A549 (cell line): ENCODE data around the gene CEP192. TPM values are rescaled to one million over a fixed set of nuclear protein-coding genes. Genes with fewer than 3 reads are reported as not detected.

ENCODE experiments used
- ATAC-seq, 2 experiments: fragments of 200-7000 bp in 1 of 2; fragments of >200 bp in 1 of 2; cut with Nextera tagmentation in 1 of 2; cut with Tn5 transposase in 1 of 2; 3 replicates each; pipeline versions ENCODE4 v1.8.0 to v1.9.1; 2018 to 2020; ENCODE audit warnings: mild to moderate bottlenecking in 1 of 2, moderate library complexity in 1 of 2
- CTCF ChIA-PET: fragments of 300-600 bp; sonication (Branson Sonifier 250); formaldehyde crosslinking; extraction: SDS; loops from one replicate; lab custom pipeline; 2021; ENCODE audit warnings: antibody characterized with exemption, inconsistent platforms; lab: Yijun Ruan, JAX
- POLR2A ChIA-PET: fragments of 350-600 bp; formaldehyde crosslinking; extraction: SDS; loops from one replicate; lab custom pipeline; 2021; ENCODE audit warnings: antibody characterized with exemption, inconsistent platforms; lab: Yijun Ruan, JAX
- DNase-seq, 2 experiments: peaks; one replicate each; pipeline versions ENCODE4 v3.0.0 to v3.0.0-alpha.2; 2011 to 2016; ENCODE audit warnings: low read depth in 1 of 2, low spot score in 1 of 2
- FAIRE-seq: peaks from 2 replicates; lab custom pipeline; 2011; peaks lifted over from hg19 to GRCh38; lab: Jason Lieb, UNC
- H3K27ac ChIP-seq, 2 experiments: fragments of >200 bp; sonication (Bioruptor Twin); formaldehyde crosslinking; 3 replicates each; pipeline ENCODE4 v1.5.1; 2016 to 2017
- H3K4me1 ChIP-seq: fragments of >200 bp; sonication (Bioruptor Twin); formaldehyde crosslinking; 3 replicates; pipeline ENCODE4 v1.6.1; 2016
- H3K4me2 ChIP-seq: fragments of >200 bp; sonication (Bioruptor Twin); formaldehyde crosslinking; 3 replicates; pipeline ENCODE4 v1.6.1; 2016
- H3K4me3 ChIP-seq: fragments of >200 bp; sonication (Bioruptor Twin); formaldehyde crosslinking; 3 replicates; pipeline ENCODE4 v1.5.1; 2016
- H3K9me3 ChIP-seq: fragments of >200 bp; sonication (Bioruptor Twin); formaldehyde crosslinking; 3 replicates; pipeline ENCODE4 v1.6.1; 2016
- CBX8 ChIP-seq: fragments of 200-600 bp; sonication (generic); IDR thresholded peaks from 2 replicates; pipeline ENCODE4 v1.6.1; 2016
- CHD2 ChIP-seq: fragments of 150-350 bp; IDR thresholded peaks from 2 replicates; pipeline ENCODE4 v1.6.1; 2014; ENCODE audit warnings: low read length; ENCODE audit not compliant: partially characterized antibody
- EHMT2 ChIP-seq: fragments of 200-600 bp; sonication (generic); IDR thresholded peaks from 2 replicates; pipeline ENCODE4 v1.6.1; 2016; ENCODE audit warnings: antibody characterized with exemption, low read depth, mild to moderate bottlenecking, moderate library complexity
- ESRRA ChIP-seq: fragments of 150-350 bp; IDR thresholded peaks from 2 replicates; pipeline ENCODE4 v1.6.1; 2014; ENCODE audit warnings: mild to moderate bottlenecking, low read length, borderline replicate concordance
- FOSL2 ChIP-seq, 2 experiments: fragments of 450-650 bp in 1 of 2; fragments of >200 bp in 1 of 2; sonication (Bioruptor Twin) in 1 of 2; formaldehyde crosslinking; IDR thresholded peaks; 2 replicates each; pipeline versions ENCODE4 v1.5.0 to v1.6.1; 2016 to 2020; ENCODE audit warnings: mild to moderate bottlenecking in 1 of 2, moderate library complexity in 1 of 2
- HEYL ChIP-seq: fragments of 250-450 bp; sonication (Bioruptor Pico); IDR thresholded peaks from 2 replicates; pipeline ENCODE4 v1.8.0; 2021; ENCODE audit warnings: mild to moderate bottlenecking, moderate library complexity
- HOXA7 ChIP-seq: fragments of 250-450 bp; sonication (Bioruptor Pico); IDR thresholded peaks from 2 replicates; pipeline ENCODE4 v1.5.0; 2020; ENCODE audit warnings: mild to moderate bottlenecking, moderate library complexity
- HOXB13 ChIP-seq: fragments of 250-450 bp; sonication (Bioruptor Pico); IDR thresholded peaks from 2 replicates; pipeline ENCODE4 v1.5.0; 2020; ENCODE audit warnings: low read depth, mild to moderate bottlenecking, moderate library complexity
- JUN ChIP-seq, 2 experiments: fragments of >200 bp; sonication (Bioruptor Twin); formaldehyde crosslinking; IDR thresholded peaks; 2 replicates in 1 of 2; 3 replicates in 1 of 2; pipeline ENCODE4 v1.6.1; 2016 to 2017
- KDM1A ChIP-seq: fragments of 200-600 bp; sonication (generic); IDR thresholded peaks from 2 replicates; pipeline ENCODE4 v1.6.1; 2016; ENCODE audit warnings: low read depth, mild to moderate bottlenecking
- KDM5A ChIP-seq: fragments of 200-600 bp; sonication (generic); IDR thresholded peaks from 2 replicates; pipeline ENCODE4 v1.6.1; 2016; ENCODE audit warnings: antibody characterized with exemption, mild to moderate bottlenecking
- MAFK ChIP-seq: fragments of 450-650 bp; IDR thresholded peaks from 2 replicates; pipeline ENCODE4 v1.6.1; 2014; ENCODE audit not compliant: partially characterized antibody
- NR3C1 ChIP-seq: fragments of >200 bp; sonication (Bioruptor Twin); formaldehyde crosslinking; IDR thresholded peaks from 3 replicates; pipeline ENCODE4 v1.6.1; 2017
- PHF8 ChIP-seq: fragments of 200-600 bp; sonication (generic); IDR thresholded peaks from 2 replicates; pipeline ENCODE4 v1.6.1; 2016; ENCODE audit warnings: low read depth, mild to moderate bottlenecking, antibody characterized with exemption, moderate library complexity, borderline replicate concordance
- RARB ChIP-seq: fragments of 250-450 bp; sonication (Bioruptor Pico); IDR thresholded peaks from 2 replicates; pipeline ENCODE4 v1.8.0; 2021; ENCODE audit warnings: mild to moderate bottlenecking, moderate library complexity
- RFX5 ChIP-seq: fragments of 450-650 bp; IDR thresholded peaks from 2 replicates; pipeline ENCODE4 v1.7.1; 2014; ENCODE audit warnings: antibody characterized with exemption, mild to moderate bottlenecking, moderate library complexity
- RNF2 ChIP-seq: fragments of 200-600 bp; sonication (generic); IDR thresholded peaks from 2 replicates; pipeline ENCODE4 v1.6.1; 2016; ENCODE audit warnings: low read depth, mild to moderate bottlenecking, antibody characterized with exemption, moderate library complexity, borderline replicate concordance
- TFCP2L1 ChIP-seq: fragments of 250-450 bp; sonication (Bioruptor Pico); IDR thresholded peaks from 2 replicates; pipeline ENCODE4 v1.5.0; 2021; ENCODE audit warnings: mild to moderate bottlenecking
- TP53 ChIP-seq: fragments of 250-450 bp; sonication (Bioruptor Pico); IDR thresholded peaks from 2 replicates; pipeline ENCODE4 v1.5.0; 2021; ENCODE audit warnings: mild to moderate bottlenecking, moderate library complexity
- ZC3H11A ChIP-seq: fragments of 450-650 bp; IDR thresholded peaks from 2 replicates; pipeline ENCODE4 v1.6.1; 2014; ENCODE audit warnings: antibody characterized with exemption, mild to moderate bottlenecking
- ZSCAN20 ChIP-seq: fragments of 250-450 bp; sonication (Bioruptor Pico); IDR thresholded peaks from 2 replicates; pipeline ENCODE4 v1.8.0; 2022; ENCODE audit warnings: mild to moderate bottlenecking, moderate library complexity
- WGBS: methylation state at CpG from one replicate; pipeline ENCODE4 v1.1.6; 2017; ENCODE audit errors: missing lambda C conversion rate; 5-methylcytosine and 5-hydroxymethylcytosine counted together
- polyA plus RNA-seq, 4 experiments: library from polyadenylated mRNA; depleted of rRNA in 3 of 4; stranded (reverse); fragments of >200 nt; fragmentation: RNase III in 1 of 4; extraction: RNeasy Plus Mini Kit Qiagen cat#74134 plus additional on column Dnase treatment in 1 of 4; gene quantifications; 2 replicates in 3 of 4; 3 replicates in 1 of 4; pipeline ENCODE4 v1.2.3, GENCODE V29; 2011 to 2017
- TF ChIP-seq, protein P1 (sequence below): fragments of 150-350 bp; IDR thresholded peaks from 2 replicates; pipeline ENCODE4 v1.6.1; 2014; ENCODE audit warnings: low read depth, mild to moderate bottlenecking, low read length
- TF ChIP-seq, protein P2 (sequence below): fragments of 250-450 bp; sonication (Bioruptor Pico); IDR thresholded peaks from 2 replicates; pipeline ENCODE4 v1.5.0; 2021; ENCODE audit warnings: mild to moderate bottlenecking, moderate library complexity, borderline replicate concordance
- TF ChIP-seq, protein P3 (sequence below): fragments of 250-450 bp; sonication (Bioruptor Pico); IDR thresholded peaks from 2 replicates; pipeline ENCODE4 v1.5.0; 2020; ENCODE audit warnings: low read depth, mild to moderate bottlenecking, moderate library complexity
- TF ChIP-seq, protein P4 (sequence below): fragments of >200 bp; sonication (Bioruptor Twin); formaldehyde crosslinking; IDR thresholded peaks from 2 replicates; pipeline ENCODE4 v1.6.1; 2016
- TF ChIP-seq, protein P5 (sequence below): IDR thresholded peaks from 2 replicates; pipeline ENCODE4 v1.6.1; 2012
- TF ChIP-seq, protein P6 (sequence below): fragments of 450-650 bp; IDR thresholded peaks from 2 replicates; pipeline ENCODE4 v1.6.1; 2014; ENCODE audit warnings: antibody characterized with exemption

Gene CEP192
- polyA plus RNA-seq, 2 of the 4 experiments (the other 2 are of a cell fraction): 8.9 to 21.1 TPM

DNA sequence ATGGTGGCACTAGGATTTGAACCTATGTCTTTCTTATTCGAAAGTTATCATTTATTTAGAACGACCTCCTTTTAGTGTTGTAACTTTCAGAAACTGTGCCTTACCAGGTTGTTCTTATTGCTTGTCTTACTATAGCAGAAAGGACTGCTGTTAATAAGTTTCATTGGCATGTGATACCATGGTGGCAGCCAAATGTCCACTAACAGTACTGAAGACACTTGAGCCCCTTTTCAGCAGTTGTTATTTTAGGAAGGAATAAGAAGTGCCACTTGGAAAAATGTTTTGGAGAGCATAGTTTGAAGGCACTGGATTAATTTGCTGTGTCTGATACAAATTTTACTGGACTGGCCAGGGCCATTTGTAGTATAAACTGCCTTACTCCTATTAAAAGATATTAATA, 37.7 kb downstream of the CEP192 start (continued):
- no peak for TF ChIP-seq KDM5A
- TF ChIP-seq, protein P1, sequence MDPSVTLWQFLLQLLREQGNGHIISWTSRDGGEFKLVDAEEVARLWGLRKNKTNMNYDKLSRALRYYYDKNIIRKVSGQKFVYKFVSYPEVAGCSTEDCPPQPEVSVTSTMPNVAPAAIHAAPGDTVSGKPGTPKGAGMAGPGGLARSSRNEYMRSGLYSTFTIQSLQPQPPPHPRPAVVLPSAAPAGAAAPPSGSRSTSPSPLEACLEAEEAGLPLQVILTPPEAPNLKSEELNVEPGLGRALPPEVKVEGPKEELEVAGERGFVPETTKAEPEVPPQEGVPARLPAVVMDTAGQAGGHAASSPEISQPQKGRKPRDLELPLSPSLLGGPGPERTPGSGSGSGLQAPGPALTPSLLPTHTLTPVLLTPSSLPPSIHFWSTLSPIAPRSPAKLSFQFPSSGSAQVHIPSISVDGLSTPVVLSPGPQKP: no peak

DNA sequence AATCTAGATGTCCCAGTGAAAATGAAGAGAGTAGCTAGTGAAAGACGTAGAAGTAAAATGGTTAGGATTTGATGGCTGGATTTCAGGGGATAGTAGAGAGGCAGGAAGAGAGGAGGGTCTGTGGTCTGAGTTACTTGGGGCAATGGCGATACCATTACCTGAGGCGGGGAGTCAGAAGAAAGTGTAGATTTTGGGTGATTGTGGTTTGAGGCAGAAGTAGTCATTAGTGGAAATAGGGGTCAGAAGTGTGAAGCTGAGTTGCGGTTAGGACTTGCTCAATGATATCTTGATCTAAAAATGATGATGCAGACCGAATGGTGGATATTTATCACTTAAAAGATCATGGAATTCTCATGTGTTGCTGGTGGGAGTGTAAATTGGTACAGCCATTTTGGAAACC, 41.0 kb downstream of the CEP192 start:
- 93% methylated on average over 5 of the region's 5 CpGs for WGBS
- ChIA-PET CTCF (no interaction called here), POLR2A (no interaction called here)
- peaks cover 8% of the 10 kb centered on the region for H3K4me1 ChIP-seq
- no peak overlapping the region for H3K4me2 ChIP-seq
- ATAC-seq (no peak), FAIRE-seq (no peak), DNase-seq (no peak)
- TF ChIP-seq TFCP2L1 (CRISPR knock-in tag): no peak
- TF ChIP-seq HOXA7 (CRISPR knock-in tag): no peak
- TF ChIP-seq FOSL2 (IDR thresholded peaks at IDR 0.05): no peak
- no peak for TF ChIP-seq FOSL2 (CRISPR knock-in tag; IDR thresholded peaks at IDR 0.05)
- TF ChIP-seq KDM5A: no peak
- TF ChIP-seq, protein P2, sequence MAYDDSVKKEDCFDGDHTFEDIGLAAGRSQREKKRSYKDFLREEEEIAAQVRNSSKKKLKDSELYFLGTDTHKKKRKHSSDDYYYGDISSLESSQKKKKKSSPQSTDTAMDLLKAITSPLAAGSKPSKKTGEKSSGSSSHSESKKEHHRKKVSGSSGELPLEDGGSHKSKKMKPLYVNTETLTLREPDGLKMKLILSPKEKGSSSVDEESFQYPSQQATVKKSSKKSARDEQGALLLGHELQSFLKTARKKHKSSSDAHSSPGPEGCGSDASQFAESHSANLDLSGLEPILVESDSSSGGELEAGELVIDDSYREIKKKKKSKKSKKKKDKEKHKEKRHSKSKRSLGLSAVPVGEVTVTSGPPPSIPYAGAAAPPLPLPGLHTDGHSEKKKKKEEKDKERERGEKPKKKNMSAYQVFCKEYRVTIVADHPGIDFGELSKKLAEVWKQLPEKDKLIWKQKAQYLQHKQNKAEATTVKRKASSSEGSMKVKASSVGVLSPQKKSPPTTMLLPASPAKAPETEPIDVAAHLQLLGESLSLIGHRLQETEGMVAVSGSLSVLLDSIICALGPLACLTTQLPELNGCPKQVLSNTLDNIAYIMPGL (CRISPR knock-in tag): no peak
- TF ChIP-seq TP53 (CRISPR knock-in tag): no peak
- TF ChIP-seq MAFK: no peak
- TF ChIP-seq, protein P3, sequence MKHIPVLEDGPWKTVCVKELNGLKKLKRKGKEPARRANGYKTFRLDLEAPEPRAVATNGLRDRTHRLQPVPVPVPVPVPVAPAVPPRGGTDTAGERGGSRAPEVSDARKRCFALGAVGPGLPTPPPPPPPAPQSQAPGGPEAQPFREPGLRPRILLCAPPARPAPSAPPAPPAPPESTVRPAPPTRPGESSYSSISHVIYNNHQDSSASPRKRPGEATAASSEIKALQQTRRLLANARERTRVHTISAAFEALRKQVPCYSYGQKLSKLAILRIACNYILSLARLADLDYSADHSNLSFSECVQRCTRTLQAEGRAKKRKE (CRISPR knock-in tag): no peak
- no peak for TF ChIP-seq ZSCAN20 (CRISPR knock-in tag)
- TF ChIP-seq EHMT2: no peak
- no peak for TF ChIP-seq RFX5
- TF ChIP-seq ZC3H11A: no peak
- no peak for TF ChIP-seq RARB (CRISPR knock-in tag)
- no peak for TF ChIP-seq CHD2
- no peak for TF ChIP-seq CBX8
- no peak for TF ChIP-seq KDM1A
- TF ChIP-seq, protein P4, sequence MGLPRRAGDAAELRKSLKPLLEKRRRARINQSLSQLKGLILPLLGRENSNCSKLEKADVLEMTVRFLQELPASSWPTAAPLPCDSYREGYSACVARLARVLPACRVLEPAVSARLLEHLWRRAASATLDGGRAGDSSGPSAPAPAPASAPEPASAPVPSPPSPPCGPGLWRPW: no peak
- H3K4me3 ChIP-seq: no peak overlapping the region
- no peaks in the 10 kb centered on the region for H3K9me3 ChIP-seq
- H3K27ac ChIP-seq: no peak overlapping the region

DNA sequence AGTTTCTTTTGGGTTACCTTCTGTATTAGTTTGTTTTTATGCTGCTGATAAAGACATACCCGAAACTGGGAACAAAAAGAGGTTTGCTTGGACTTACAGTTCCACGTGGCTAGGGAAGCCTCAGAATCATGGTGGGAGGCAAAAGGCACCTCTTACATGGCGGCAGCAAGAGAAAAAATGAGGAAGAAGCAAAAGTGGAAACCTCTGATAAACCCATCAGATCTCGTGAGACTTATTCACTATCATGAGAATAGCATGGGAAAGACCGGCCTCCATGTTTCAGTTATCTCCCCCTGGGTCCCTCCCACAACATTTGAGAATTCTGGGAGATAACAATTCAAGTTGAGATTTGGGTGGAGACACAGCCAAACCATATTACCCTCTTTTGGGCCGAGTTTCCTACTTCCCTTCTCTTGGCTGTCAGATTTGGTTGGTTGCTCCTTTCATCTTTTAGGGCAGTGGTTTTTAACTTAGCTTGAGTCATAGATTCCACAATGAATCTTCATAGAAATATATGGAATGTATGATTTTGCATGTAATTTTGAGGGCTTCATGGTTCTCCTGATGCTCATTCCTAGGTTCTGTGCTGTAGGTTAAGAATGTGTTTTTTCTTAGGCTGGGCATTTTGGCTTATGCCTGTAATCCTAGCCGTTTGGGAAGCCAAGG, 44.2 kb downstream of the CEP192 start:
- H3K4me2 ChIP-seq: no peak overlapping the region
- POLR2A ChIA-PET: no interaction called here
- ATAC-seq (no peak), DNase-seq (no peak), FAIRE-seq (no peak)
- CTCF ChIA-PET: no interaction called here
- H3K27ac ChIP-seq: no peak overlapping the region
- H3K9me3 ChIP-seq: no peaks in the 10 kb centered on the region
- peaks cover 8% of the 10 kb centered on the region for H3K4me1 ChIP-seq
- H3K4me3 ChIP-seq: no peak overlapping the region
- WGBS: 93% methylated on average over 7 of the region's 7 CpGs
- TF ChIP-seq HEYL (CRISPR knock-in tag) (no peak), EHMT2 (no peak), PHF8 (no peak), ESRRA (no peak), FOSL2 (IDR thresholded peaks at IDR 0.05) (no peak), FOSL2 (CRISPR knock-in tag; IDR thresholded peaks at IDR 0.05) (no peak), CBX8 (no peak), NR3C1 (no peak), ZC3H11A (no peak), JUN (IDR thresholded peaks at IDR 0.05) (no peak), MAFK (no peak), RNF2 (no peak), HOXB13 (CRISPR knock-in tag) (no peak), HOXA7 (CRISPR knock-in tag) (no peak)
- TF ChIP-seq, protein P5, sequence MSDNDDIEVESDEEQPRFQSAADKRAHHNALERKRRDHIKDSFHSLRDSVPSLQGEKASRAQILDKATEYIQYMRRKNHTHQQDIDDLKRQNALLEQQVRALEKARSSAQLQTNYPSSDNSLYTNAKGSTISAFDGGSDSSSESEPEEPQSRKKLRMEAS: no peak
- TF ChIP-seq, protein P2 (CRISPR knock-in tag): no peak
- TF ChIP-seq, protein P4: no peak
- TF ChIP-seq, protein P6, sequence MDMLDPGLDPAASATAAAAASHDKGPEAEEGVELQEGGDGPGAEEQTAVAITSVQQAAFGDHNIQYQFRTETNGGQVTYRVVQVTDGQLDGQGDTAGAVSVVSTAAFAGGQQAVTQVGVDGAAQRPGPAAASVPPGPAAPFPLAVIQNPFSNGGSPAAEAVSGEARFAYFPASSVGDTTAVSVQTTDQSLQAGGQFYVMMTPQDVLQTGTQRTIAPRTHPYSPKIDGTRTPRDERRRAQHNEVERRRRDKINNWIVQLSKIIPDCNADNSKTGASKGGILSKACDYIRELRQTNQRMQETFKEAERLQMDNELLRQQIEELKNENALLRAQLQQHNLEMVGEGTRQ: no peak
